Measurements from ENCODE around the gene NHERF2.

NHERF2 gene

GRCh38 chr16:2026461-2027023, at the start of gene NHERF2:
TSS of gene NHERF2 (plus strand) at chr16:2026902. CDS start at chr16:2027006, 104 bp downstream.
- no peak for DNase-seq (ENCODE audit: low read depth in 3 of 3)

- no peak for DNase-seq (ENCODE audit: low read depth in 3 of 3)
These were observed 49.5 kb upstream of the NHERF2 start for GRCh38 chr16:1976951-1977874.

GRCh38 chr16:1977875-1978268, 48.8 kb upstream of the NHERF2 start:
- no peak for DNase-seq (ENCODE audit: low read depth in 3 of 3)

- no peak for DNase-seq (ENCODE audit: low read depth in 3 of 3)
These were observed 48.1 kb upstream of the NHERF2 start for GRCh38 chr16:1978476-1979120.

- peak in 1 of 3 experiments; percentile 51 for DNase-seq (ENCODE audit: low read depth in 3 of 3)
These were observed 47.3 kb upstream of the NHERF2 start for GRCh38 chr16:1979271-1980029.

- no peak for DNase-seq (ENCODE audit: low read depth in 3 of 3)
These were observed 46.5 kb upstream of the NHERF2 start for GRCh38 chr16:1980030-1980769.

- DNase-seq (ENCODE audit: low read depth in 3 of 3), result no peak
These were observed 46.0 kb upstream of the NHERF2 start for GRCh38 chr16:1980770-1981087.

- no peak for DNase-seq (ENCODE audit: low read depth in 3 of 3)
These were observed 45.3 kb upstream of the NHERF2 start, which contains the start of gene NOXO1 for GRCh38 chr16:1981398-1981836. TSS of gene NOXO1 (minus strand) at chr16:1981469. CDS start at chr16:1981179, 290 bp downstream.

GRCh38 chr16:1982013-1982433, 44.7 kb upstream of the NHERF2 start:
- DNase-seq (ENCODE audit: low read depth in 3 of 3), result no peak

GRCh38 chr16:1982991-1983543, 43.6 kb upstream of the NHERF2 start:
- DNase-seq (ENCODE audit: low read depth in 3 of 3), result no peak

GRCh38 chr16:1983544-1984346, 43.0 kb upstream of the NHERF2 start, which contains the start of gene GFER:
TSS of gene GFER (plus strand) at chr16:1984193. CDS start at chr16:1984219, 26 bp downstream.
- DNase-seq (ENCODE audit: low read depth in 3 of 3), result peak in 1 of 3 experiments; percentile 80

- DNase-seq (ENCODE audit: low read depth in 3 of 3), result no peak
These were observed 42.1 kb upstream of the NHERF2 start for GRCh38 chr16:1984347-1985225.

- DNase-seq (ENCODE audit: low read depth in 3 of 3), result no peak
These were observed 41.1 kb upstream of the NHERF2 start for GRCh38 chr16:1985466-1986150.

GRCh38 chr16:1987198-1987597, 39.5 kb upstream of the NHERF2 start:
- DNase-seq (ENCODE audit: low read depth in 3 of 3), result no peak

GRCh38 chr16:1989209-1990100, 37.2 kb upstream of the NHERF2 start, which contains the start of gene SYNGR3:
TSS of gene SYNGR3 (plus strand) at chr16:1989970. CDS start at chr16:1990103, 133 bp downstream.
- no peak for DNase-seq (ENCODE audit: low read depth in 3 of 3)

- DNase-seq (ENCODE audit: low read depth in 3 of 3), result no peak
These were observed 36.7 kb upstream of the NHERF2 start for GRCh38 chr16:1990101-1990350.

Measured in stimulated activated CD4-positive, alpha-beta T cell treated with anti-CD3 and anti-CD28 coated beads, TNF-alpha, amount 100 ng/mL, for 24 hours (primary cell).